Activated CD4-positive, alpha-beta T cell treated with anti-CD3 and anti-CD28 coated beads, Interleukin-10, Interleukin-2, amounts not matched to agents 100 ng/mL and 50 ng/mL, durations not matched to agents 16 hours and 8 hours (primary cell): ENCODE results near the gene C19orf25.

Experiments used
- DNase-seq: peaks from one replicate; pipeline ENCODE4 v3.0.0-alpha.2; 2020

Gene C19orf25

GRCh38 chr19:1460033-1460995, 18.7 kb downstream of the C19orf25 start:
- DNase-seq = no peak

GRCh38 chr19:1459479-1459878, 19.5 kb downstream of the C19orf25 start:
- DNase-seq = no peak

GRCh38 chr19:1457892-1458291, 21.1 kb downstream of the C19orf25 start:
- DNase-seq = no peak

GRCh38 chr19:1457031-1457739, 21.8 kb downstream of the C19orf25 start:
- DNase-seq = no peak

GRCh38 chr19:1456121-1456900, 22.7 kb downstream of the C19orf25 start:
- DNase-seq = no peak

- peak; percentile 79 for DNase-seq
Measured at GRCh38 chr19:1455336-1456120, 23.5 kb downstream of the C19orf25 start.

GRCh38 chr19:1455002-1455335, 24.0 kb downstream of the C19orf25 start:
- DNase-seq = no peak

GRCh38 chr19:1453525-1454364, 25.3 kb downstream of the C19orf25 start:
- DNase-seq = no peak

GRCh38 chr19:1452802-1453524, 26.1 kb downstream of the C19orf25 start:
- no peak for DNase-seq

- no peak for DNase-seq
Measured at GRCh38 chr19:1451916-1452801, 26.9 kb downstream of the C19orf25 start.

- DNase-seq = no peak
Measured at GRCh38 chr19:1450735-1451731, 28.0 kb downstream of the C19orf25 start.

GRCh38 chr19:1449467-1450442, 29.3 kb downstream of the C19orf25 start, which contains the start of gene APC2:
TSS of gene APC2 (plus strand) at chr19:1450121. CDS start at chr19:1453002, 2,881 bp downstream.
- peak; percentile 54 for DNase-seq

- DNase-seq = no peak
Measured at GRCh38 chr19:1447944-1448343, 31.1 kb downstream of the C19orf25 start.

- DNase-seq = no peak
Measured at GRCh38 chr19:1447504-1447903, 31.5 kb downstream of the C19orf25 start.

GRCh38 chr19:1446713-1447481, 32.1 kb downstream of the C19orf25 start:
- DNase-seq = no peak
